Measurements from ENCODE around the gene ABCB11.

ABCB11 gene

GRCh38 chr2:168928113-168928831 lies 102.9 kb downstream of the ABCB11 start:
- Histone ChIP-seq H3K4me1 (ENCODE audit: control insufficient read depth, insufficient read depth, low read length) (no peaks in the 10 kb centered on the region), H3K27ac (ENCODE audit: low read length) (no peak overlapping the region), H3K4me3 (ENCODE audit: low read length in 2 of 2) (no peak overlapping the region), H3K27me3 (ENCODE audit: control insufficient read depth in 1 of 2, insufficient read depth in 2 of 2, low read length in 2 of 2) (no peaks in the 10 kb centered on the region), H3K36me3 (ENCODE audit: control insufficient read depth in 2 of 2, insufficient read depth in 2 of 2, low read length in 2 of 2) (no peaks in the 10 kb centered on the region), H3K9me3 (ENCODE audit: control insufficient read depth in 2 of 2, low read length in 2 of 2) (no peaks in the 10 kb centered on the region), H3K9ac (ENCODE audit: low read length in 2 of 2) (no peak overlapping the region)

- H3K27me3 ChIP-seq (ENCODE audit: control insufficient read depth in 1 of 2, insufficient read depth in 2 of 2, low read length in 2 of 2), result no peaks in the 10 kb centered on the region
- no peak overlapping the region for H3K4me3 ChIP-seq (ENCODE audit: low read length in 2 of 2)
- H3K9me3 ChIP-seq (ENCODE audit: control insufficient read depth in 2 of 2, low read length in 2 of 2), result no peaks in the 10 kb centered on the region
- no peak overlapping the region for H3K27ac ChIP-seq (ENCODE audit: low read length)
- no peaks in the 10 kb centered on the region for H3K36me3 ChIP-seq (ENCODE audit: control insufficient read depth in 2 of 2, insufficient read depth in 2 of 2, low read length in 2 of 2)
- H3K9ac ChIP-seq (ENCODE audit: low read length in 2 of 2), result no peak overlapping the region
- no peaks in the 10 kb centered on the region for H3K4me1 ChIP-seq (ENCODE audit: control insufficient read depth, insufficient read depth, low read length)
Measured at GRCh38 chr2:168926621-168927386, 104.3 kb downstream of the ABCB11 start.

GRCh38 chr2:168920504-168921157 lies 110.5 kb downstream of the ABCB11 start:
- Histone ChIP-seq H3K9me3 (ENCODE audit: control insufficient read depth in 2 of 2, low read length in 2 of 2) (no peaks in the 10 kb centered on the region), H3K4me1 (ENCODE audit: control insufficient read depth, insufficient read depth, low read length) (no peaks in the 10 kb centered on the region), H3K36me3 (ENCODE audit: control insufficient read depth in 2 of 2, insufficient read depth in 2 of 2, low read length in 2 of 2) (no peaks in the 10 kb centered on the region), H3K27ac (ENCODE audit: low read length) (no peak overlapping the region), H3K27me3 (ENCODE audit: control insufficient read depth in 1 of 2, insufficient read depth in 2 of 2, low read length in 2 of 2) (no peaks in the 10 kb centered on the region), H3K4me3 (ENCODE audit: low read length in 2 of 2) (no peak overlapping the region), H3K9ac (ENCODE audit: low read length in 2 of 2) (no peak overlapping the region)

GRCh38 chr2:168916331-168916675 lies 114.8 kb downstream of the ABCB11 start:
- Histone ChIP-seq H3K9ac (ENCODE audit: low read length in 2 of 2) (no peak overlapping the region), H3K4me3 (ENCODE audit: low read length in 2 of 2) (no peak overlapping the region), H3K9me3 (ENCODE audit: control insufficient read depth in 2 of 2, low read length in 2 of 2) (no peaks in the 10 kb centered on the region), H3K36me3 (ENCODE audit: control insufficient read depth in 2 of 2, insufficient read depth in 2 of 2, low read length in 2 of 2) (no peaks in the 10 kb centered on the region), H3K27me3 (ENCODE audit: control insufficient read depth in 1 of 2, insufficient read depth in 2 of 2, low read length in 2 of 2) (no peaks in the 10 kb centered on the region), H3K4me1 (ENCODE audit: control insufficient read depth, insufficient read depth, low read length) (no peaks in the 10 kb centered on the region), H3K27ac (ENCODE audit: low read length) (no peak overlapping the region)

GRCh38 chr2:168915441-168916330 lies 115.4 kb downstream of the ABCB11 start:
- Histone ChIP-seq H3K36me3 (ENCODE audit: control insufficient read depth in 2 of 2, insufficient read depth in 2 of 2, low read length in 2 of 2) (no peaks in the 10 kb centered on the region), H3K27me3 (ENCODE audit: control insufficient read depth in 1 of 2, insufficient read depth in 2 of 2, low read length in 2 of 2) (no peaks in the 10 kb centered on the region)

GRCh38 chr2:168913495-168913894 lies 117.6 kb downstream of the ABCB11 start:
- Histone ChIP-seq H3K9me3 (ENCODE audit: control insufficient read depth in 2 of 2, low read length in 2 of 2) (no peaks in the 10 kb centered on the region), H3K27ac (ENCODE audit: low read length) (no peak overlapping the region), H3K27me3 (ENCODE audit: control insufficient read depth in 1 of 2, insufficient read depth in 2 of 2, low read length in 2 of 2) (no peaks in the 10 kb centered on the region)

More at GRCh38 chr2:168915441-168916330, 115.4 kb downstream of the ABCB11 start:
- no peak overlapping the region for H3K27ac ChIP-seq (ENCODE audit: low read length)
- H3K9ac ChIP-seq (ENCODE audit: low read length in 2 of 2), result no peak overlapping the region
- no peak overlapping the region for H3K4me3 ChIP-seq (ENCODE audit: low read length in 2 of 2)
- no peaks in the 10 kb centered on the region for H3K9me3 ChIP-seq (ENCODE audit: control insufficient read depth in 2 of 2, low read length in 2 of 2)
- no peaks in the 10 kb centered on the region for H3K4me1 ChIP-seq (ENCODE audit: control insufficient read depth, insufficient read depth, low read length)

GRCh38 chr2:168912901-168913369 lies 118.2 kb downstream of the ABCB11 start:
- peak overlapping the region; percentile 58 to 68 for H3K4me3 ChIP-seq (ENCODE audit: low read length in 2 of 2)

More at GRCh38 chr2:168913495-168913894, 117.6 kb downstream of the ABCB11 start:
- H3K9ac ChIP-seq (ENCODE audit: low read length in 2 of 2), result no peak overlapping the region
- H3K36me3 ChIP-seq (ENCODE audit: control insufficient read depth in 2 of 2, insufficient read depth in 2 of 2, low read length in 2 of 2), result no peaks in the 10 kb centered on the region
- H3K4me3 ChIP-seq (ENCODE audit: low read length in 2 of 2), result no peak overlapping the region
- H3K4me1 ChIP-seq (ENCODE audit: control insufficient read depth, insufficient read depth, low read length), result no peaks in the 10 kb centered on the region

GRCh38 chr2:168912466-168912865 lies 118.7 kb downstream of the ABCB11 start:
- H3K4me1 ChIP-seq (ENCODE audit: control insufficient read depth, insufficient read depth, low read length), result no peaks in the 10 kb centered on the region
- no peak overlapping the region for H3K9ac ChIP-seq (ENCODE audit: low read length in 2 of 2)
- H3K9me3 ChIP-seq (ENCODE audit: control insufficient read depth in 2 of 2, low read length in 2 of 2), result no peaks in the 10 kb centered on the region
- H3K4me3 ChIP-seq (ENCODE audit: low read length in 2 of 2), result peak overlapping the region in 1 of 2 donors; percentile 68
- H3K27ac ChIP-seq (ENCODE audit: low read length), result no peak overlapping the region
- H3K27me3 ChIP-seq (ENCODE audit: control insufficient read depth in 1 of 2, insufficient read depth in 2 of 2, low read length in 2 of 2), result no peaks in the 10 kb centered on the region
- no peaks in the 10 kb centered on the region for H3K36me3 ChIP-seq (ENCODE audit: control insufficient read depth in 2 of 2, insufficient read depth in 2 of 2, low read length in 2 of 2)

More at GRCh38 chr2:168912901-168913369, 118.2 kb downstream of the ABCB11 start:
- no peaks in the 10 kb centered on the region for H3K9me3 ChIP-seq (ENCODE audit: control insufficient read depth in 2 of 2, low read length in 2 of 2)
- H3K9ac ChIP-seq (ENCODE audit: low read length in 2 of 2), result peak overlapping the region in 1 of 2 donors; percentile 55
- no peaks in the 10 kb centered on the region for H3K27me3 ChIP-seq (ENCODE audit: control insufficient read depth in 1 of 2, insufficient read depth in 2 of 2, low read length in 2 of 2)
- H3K27ac ChIP-seq (ENCODE audit: low read length), result no peak overlapping the region
- H3K4me1 ChIP-seq (ENCODE audit: control insufficient read depth, insufficient read depth, low read length), result no peaks in the 10 kb centered on the region
- no peaks in the 10 kb centered on the region for H3K36me3 ChIP-seq (ENCODE audit: control insufficient read depth in 2 of 2, insufficient read depth in 2 of 2, low read length in 2 of 2)

- H3K27me3 ChIP-seq (ENCODE audit: control insufficient read depth in 1 of 2, insufficient read depth in 2 of 2, low read length in 2 of 2), result no peaks in the 10 kb centered on the region
Measured at GRCh38 chr2:168910330-168910729, 120.8 kb downstream of the ABCB11 start.

More at GRCh38 chr2:168910330-168910729, 120.8 kb downstream of the ABCB11 start:
- no peak overlapping the region for H3K9ac ChIP-seq (ENCODE audit: low read length in 2 of 2)
- no peaks in the 10 kb centered on the region for H3K9me3 ChIP-seq (ENCODE audit: control insufficient read depth in 2 of 2, low read length in 2 of 2)
- H3K4me1 ChIP-seq (ENCODE audit: control insufficient read depth, insufficient read depth, low read length), result no peaks in the 10 kb centered on the region
- H3K36me3 ChIP-seq (ENCODE audit: control insufficient read depth in 2 of 2, insufficient read depth in 2 of 2, low read length in 2 of 2), result no peaks in the 10 kb centered on the region
- no peak overlapping the region for H3K27ac ChIP-seq (ENCODE audit: low read length)
- H3K4me3 ChIP-seq (ENCODE audit: low read length in 2 of 2), result no peak overlapping the region

Data from stomach smooth muscle (tissue), 2 donors.